HFFc6 (cell line): ENCODE measurements around the gene ARF1. TPM values are rescaled to one million over a fixed set of nuclear protein-coding genes. Genes with fewer than 3 reads are reported as not detected.

Source experiments
- DNase-seq: peaks from one replicate; pipeline ENCODE4 v3.0.0-alpha.2; 2018
- H3K27ac Mint-ChIP-seq: 2 replicates; pipeline ENCODE4 v1.8.0; 2020; ENCODE audit warnings: mild to moderate bottlenecking, mixed read lengths
- H3K27me3 Mint-ChIP-seq: 2 replicates; pipeline ENCODE4 v1.8.0; 2021; ENCODE audit warnings: mild to moderate bottlenecking, moderate library complexity, mixed read lengths; ENCODE audit not compliant: insufficient read depth
- H3K36me3 Mint-ChIP-seq: 2 replicates; pipeline ENCODE4 v1.8.0; 2021; ENCODE audit warnings: low read depth, mixed read lengths
- H3K4me1 Mint-ChIP-seq: 2 replicates; pipeline ENCODE4 v1.8.0; 2020; ENCODE audit warnings: low read depth, mixed read lengths
- H3K4me3 Mint-ChIP-seq: 2 replicates; pipeline ENCODE4 v1.8.0; 2020; ENCODE audit warnings: mild to moderate bottlenecking, moderate library complexity, mixed read lengths
- H3K9me3 Mint-ChIP-seq: 2 replicates; pipeline ENCODE4 v1.8.0; 2020; ENCODE audit warnings: mild to moderate bottlenecking, mixed read lengths
- long read RNA-seq: library from polyadenylated mRNA; unstranded; transcript quantifications from one replicate; pipeline ENCODE4 v2.0.0, GENCODE V29; 2019
- total RNA-seq, 6 experiments: library from RNA; stranded (reverse); fragmentation: NEBNext Ultra II Directional; extraction: Animal tissue kit (Norgen Biotek cat#: 25700); gene quantifications; 2 replicates in 1 of 6; 3 replicates in 5 of 6; pipeline ENCODE4 v1.2.3, GENCODE V29; 2021
- TF ChIP-seq, protein P1 (sequence below): fragments of 200-600 bp; sonication (generic); IDR thresholded peaks from 2 replicates; pipeline ENCODE4 v1.5.0; 2021; ENCODE audit warnings: antibody characterized with exemption, mild to moderate bottlenecking

The ARF1 gene
- 100 to 1,000 TPM; 578 to 615 (median 590) TPM for total RNA-seq
- long read RNA-seq, transcript ARF1-202 (5 exons, 678 nt), result minor isoform, 7 of 1,352 reads
- long read RNA-seq, transcript ARF1-210 (5 exons, 597 nt), result minor isoform, 8 of 1,352 reads
- long read RNA-seq, transcript ARF1-213 (5 exons, 1,972 nt), result minor isoform, 54 of 1,352 reads
- long read RNA-seq, transcript ARF1-201 (5 exons, 1,888 nt), result major isoform, 1,136 of 1,352 reads
- long read RNA-seq, partial matches to known transcripts, result 83 of 1,352 reads
- long read RNA-seq, other reads (novel, unspliced or antisense), result 56 of 1,352 reads

DNA sequence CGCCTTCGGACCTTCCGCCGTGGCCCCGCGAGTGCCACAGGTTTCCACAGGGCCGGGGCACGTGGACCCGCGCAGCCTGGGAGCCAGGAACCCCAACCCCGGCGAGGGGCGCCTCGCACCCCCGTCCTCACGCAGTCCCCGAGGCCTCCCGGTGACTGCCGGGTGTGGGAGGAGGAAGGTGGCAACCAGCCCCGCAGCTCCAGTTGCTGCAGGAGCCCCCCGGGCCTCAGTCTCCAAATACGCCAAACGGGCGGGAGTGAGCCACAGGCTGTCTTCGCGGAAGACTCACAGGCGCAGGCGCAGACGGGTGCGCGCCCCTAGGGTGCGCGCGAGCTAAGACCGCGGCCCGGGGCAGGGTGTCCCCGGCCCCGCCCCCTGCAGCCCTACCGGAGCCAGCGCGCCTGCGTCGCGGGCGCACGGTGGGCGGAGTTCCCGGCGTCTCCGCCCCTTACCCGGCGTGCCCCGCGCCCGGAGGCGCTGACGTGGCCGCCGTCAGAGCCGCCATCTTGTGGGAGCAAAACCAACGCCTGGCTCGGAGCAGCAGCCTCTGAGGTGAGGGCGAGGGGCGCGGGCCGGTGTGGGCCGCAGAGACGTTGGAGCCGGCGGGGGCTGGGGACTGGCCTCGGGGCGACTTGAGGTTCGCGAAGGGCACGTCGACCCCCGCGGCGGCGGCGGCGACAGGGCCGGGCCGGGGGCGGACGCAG is at the start of gene ARF1:
TSS of gene ARF1 (plus strand) at position 495 of the 704 bp plus-strand sequence. CDS start 14,407 bp downstream, outside the sequence.
- Mint-ChIP-seq H3K9me3 (no peaks in the 10 kb centered on the region), H3K4me1 (peaks cover 37% of the 10 kb centered on the region), H3K36me3 (peaks cover 23% of the 10 kb centered on the region), H3K27me3 (peaks cover 6% of the 10 kb centered on the region), H3K4me3 (peak within 1 kb of the TSS; percentile 98), H3K27ac (peak within 1 kb of the TSS; percentile 95)
- peak; percentile 82 for DNase-seq
- TF ChIP-seq, protein P1, sequence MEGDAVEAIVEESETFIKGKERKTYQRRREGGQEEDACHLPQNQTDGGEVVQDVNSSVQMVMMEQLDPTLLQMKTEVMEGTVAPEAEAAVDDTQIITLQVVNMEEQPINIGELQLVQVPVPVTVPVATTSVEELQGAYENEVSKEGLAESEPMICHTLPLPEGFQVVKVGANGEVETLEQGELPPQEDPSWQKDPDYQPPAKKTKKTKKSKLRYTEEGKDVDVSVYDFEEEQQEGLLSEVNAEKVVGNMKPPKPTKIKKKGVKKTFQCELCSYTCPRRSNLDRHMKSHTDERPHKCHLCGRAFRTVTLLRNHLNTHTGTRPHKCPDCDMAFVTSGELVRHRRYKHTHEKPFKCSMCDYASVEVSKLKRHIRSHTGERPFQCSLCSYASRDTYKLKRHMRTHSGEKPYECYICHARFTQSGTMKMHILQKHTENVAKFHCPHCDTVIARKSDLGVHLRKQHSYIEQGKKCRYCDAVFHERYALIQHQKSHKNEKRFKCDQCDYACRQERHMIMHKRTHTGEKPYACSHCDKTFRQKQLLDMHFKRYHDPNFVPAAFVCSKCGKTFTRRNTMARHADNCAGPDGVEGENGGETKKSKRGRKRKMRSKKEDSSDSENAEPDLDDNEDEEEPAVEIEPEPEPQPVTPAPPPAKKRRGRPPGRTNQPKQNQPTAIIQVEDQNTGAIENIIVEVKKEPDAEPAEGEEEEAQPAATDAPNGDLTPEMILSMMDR, result peak; percentile 39

DNA sequence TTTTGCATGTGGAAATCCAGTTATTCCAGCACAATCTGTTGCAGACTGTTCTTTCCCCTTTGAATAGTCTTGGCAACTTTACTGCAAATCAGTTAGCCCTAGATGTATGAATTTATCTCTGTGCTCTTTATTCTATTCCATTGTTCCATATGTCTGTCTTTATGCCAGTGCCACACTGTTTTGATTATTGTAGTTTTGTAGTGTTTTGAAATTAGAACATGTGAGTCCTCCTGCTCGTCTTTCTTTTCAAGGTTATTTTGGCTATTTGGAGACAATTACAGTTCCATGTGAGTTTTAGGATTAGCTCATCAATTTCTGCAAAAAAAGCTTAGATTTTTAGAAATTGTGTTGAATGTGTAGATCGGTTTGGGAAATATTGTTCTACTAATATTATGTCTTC is 49.1 kb upstream of the ARF1 start:
- Mint-ChIP-seq H3K36me3 (peaks cover 4% of the 10 kb centered on the region; the same call in 1 of the 2 replicates), H3K27ac (no peak overlapping the region), H3K4me3 (no peak overlapping the region), H3K27me3 (peaks cover 6% of the 10 kb centered on the region; the same call in 1 of the 2 replicates), H3K4me1 (no peaks in the 10 kb centered on the region), H3K9me3 (peaks cover 5% of the 10 kb centered on the region)
- DNase-seq, result no peak
- TF ChIP-seq, protein P1, result no peak

DNA sequence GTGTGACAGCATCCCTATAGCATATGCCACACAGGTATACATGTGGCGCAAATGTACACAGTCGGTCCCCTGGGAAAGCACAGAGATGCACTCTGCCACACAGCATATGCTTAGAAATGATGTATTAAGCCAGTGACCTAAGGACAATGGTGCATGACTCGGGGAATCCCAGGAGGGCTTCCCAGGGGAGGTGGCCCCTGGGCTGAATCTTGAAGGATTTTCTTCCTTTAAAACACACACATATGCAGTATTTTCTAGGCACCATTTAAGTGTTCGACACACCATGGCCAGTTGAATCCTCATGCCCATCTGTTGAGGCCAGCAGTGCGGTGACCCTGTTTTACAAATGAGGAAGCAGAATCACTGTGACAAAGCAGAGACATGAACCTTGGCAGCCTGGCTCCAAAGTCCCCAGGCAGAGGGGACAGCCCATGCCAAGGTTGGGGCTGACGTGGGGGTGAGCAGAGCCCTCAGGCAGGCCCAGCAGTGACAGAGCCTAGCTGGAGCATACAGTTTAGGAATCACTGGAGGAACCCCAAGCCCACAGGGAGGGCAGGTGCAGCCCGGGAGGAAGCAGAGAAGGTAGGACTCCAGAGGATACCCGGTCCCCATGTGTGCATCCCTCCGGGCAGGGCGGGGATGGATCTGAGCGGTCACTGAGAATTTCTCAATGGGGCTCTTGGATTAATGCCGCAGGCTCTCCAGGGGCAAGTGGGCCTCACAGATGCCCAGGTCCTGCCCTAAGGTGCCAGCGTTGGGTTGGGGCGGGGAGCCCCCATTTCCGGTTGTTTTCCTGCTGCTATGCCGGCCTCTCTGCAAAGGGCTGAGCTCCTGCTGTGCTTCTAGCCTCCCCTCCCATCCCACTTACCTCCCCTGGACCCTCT is 47.3 kb upstream of the ARF1 start:
- H3K36me3 Mint-ChIP-seq, result peaks cover 4% of the 10 kb centered on the region; the same call in 1 of the 2 replicates
- TF ChIP-seq, protein P1, result no peak
- H3K4me3 Mint-ChIP-seq, result no peak overlapping the region
- no peaks in the 10 kb centered on the region for H3K4me1 Mint-ChIP-seq
- H3K27me3 Mint-ChIP-seq, result peaks cover 12% of the 10 kb centered on the region
- no peak for DNase-seq
- peaks cover 5% of the 10 kb centered on the region for H3K9me3 Mint-ChIP-seq
- no peak overlapping the region for H3K27ac Mint-ChIP-seq

DNA sequence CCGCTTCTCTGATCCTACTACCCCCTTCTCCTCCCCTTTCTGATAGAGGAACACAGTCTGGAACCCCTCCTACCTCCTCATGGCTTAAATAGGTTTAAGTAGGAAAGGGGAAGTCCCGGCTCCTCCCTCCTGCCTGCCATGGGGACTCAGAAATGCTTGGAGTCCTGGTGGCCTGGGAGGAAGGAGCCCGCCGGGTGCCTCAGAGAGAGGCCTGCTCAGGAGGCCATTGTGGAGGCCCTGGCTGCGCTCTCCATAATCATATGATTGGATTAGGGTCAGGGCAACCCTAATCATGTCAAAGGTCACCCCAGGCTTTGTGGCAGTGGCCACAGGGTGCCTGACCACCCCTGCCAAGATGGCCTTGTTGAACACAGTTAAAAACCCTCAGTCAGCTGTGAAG is 46.7 kb upstream of the ARF1 start:
- Mint-ChIP-seq H3K27me3 (peaks cover 12% of the 10 kb centered on the region), H3K4me1 (no peaks in the 10 kb centered on the region), H3K27ac (no peak overlapping the region), H3K36me3 (peaks cover 4% of the 10 kb centered on the region; the same call in 1 of the 2 replicates), H3K4me3 (no peak overlapping the region), H3K9me3 (peaks cover 5% of the 10 kb centered on the region)
- no peak for DNase-seq
- TF ChIP-seq, protein P1, result no peak

DNA sequence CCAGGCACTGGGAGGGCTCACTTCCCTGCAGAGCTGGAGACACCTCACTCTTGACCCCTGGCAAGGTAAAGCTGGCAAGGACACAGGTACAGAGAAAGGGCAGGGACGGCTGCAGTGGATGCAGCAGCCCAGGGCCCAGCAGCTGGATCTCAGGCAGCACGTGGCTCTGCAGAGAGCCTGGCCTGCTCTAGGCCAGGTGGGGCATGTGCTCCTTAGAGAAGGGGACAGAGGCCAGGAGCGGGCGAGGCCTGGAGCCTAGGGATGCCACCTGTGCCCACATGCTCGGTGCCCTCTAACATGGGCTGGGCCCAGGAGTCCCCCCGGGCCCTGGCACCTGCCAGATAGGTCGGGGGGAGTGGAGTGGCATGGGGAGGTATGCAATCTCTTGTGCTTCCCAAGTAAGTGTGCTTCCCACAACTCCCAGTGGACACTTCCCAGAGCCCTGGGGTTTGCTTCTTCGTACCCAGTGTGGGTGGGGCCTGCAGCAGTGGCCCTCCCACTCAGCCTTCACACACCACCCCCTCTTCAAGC is 45.7 kb upstream of the ARF1 start:
- no peak overlapping the region for H3K4me3 Mint-ChIP-seq
- DNase-seq, result no peak
- peaks cover 11% of the 10 kb centered on the region for H3K27me3 Mint-ChIP-seq
- TF ChIP-seq, protein P1, result no peak
- H3K27ac Mint-ChIP-seq, result no peak overlapping the region
- H3K36me3 Mint-ChIP-seq, result peaks cover 4% of the 10 kb centered on the region; the same call in 1 of the 2 replicates
- H3K9me3 Mint-ChIP-seq, result peaks cover 5% of the 10 kb centered on the region
- H3K4me1 Mint-ChIP-seq, result no peaks in the 10 kb centered on the region
